K562 (cell line): ENCODE measurements around the gene CNTNAP4. TPM values are rescaled to one million over a fixed set of nuclear protein-coding genes. Genes with fewer than 3 reads are reported as not detected.

Experiments used
- ATAC-seq: fragments of 200-7000 bp; cut with Tn5 transposase; 3 replicates; pipeline ENCODE4 v1.9.1; 2020; ENCODE audit warnings: moderate library complexity
- BruUV-seq: library from RNA; stranded (reverse); fragments of 400-500 nt; replicated peaks from 2 replicates; lab custom pipeline; 2021; lab: Mats Ljungman, UMichigan
- CTCF ChIA-PET: fragments of 300-600 bp; formaldehyde crosslinking; extraction: SDS; loops from one replicate; lab custom pipeline; 2021; ENCODE audit warnings: low intra/inter-chr PET ratio; lab: Yijun Ruan, JAX
- POLR2A ChIA-PET: fragments of 300-600, 350-650 bp; sonication (Branson Sonifier 250); formaldehyde crosslinking; extraction: SDS; loops from one replicate; lab custom pipeline; 2021; ENCODE audit warnings: antibody characterized with exemption, inconsistent platforms; lab: Yijun Ruan, JAX
- DNase-seq, 4 experiments: peaks; one replicate each; pipeline versions ENCODE4 v3.0.0 to v3.0.0-alpha.2; 2011 to 2018; ENCODE audit warnings: low spot score in 3 of 4, mixed read lengths in 3 of 4; ENCODE audit errors: extremely low read depth in 1 of 4
- FAIRE-seq: peaks from 2 replicates; lab custom pipeline; 2011; peaks lifted over from hg19 to GRCh38; lab: Jason Lieb, UNC
- H2AFZ ChIP-seq: 2 replicates; pipeline ENCODE4 v1.6.0; 2011; ENCODE audit warnings: low read depth, low read length, control low read depth, inconsistent platforms
- H3K27ac ChIP-seq: fragments of 200-600 bp; 3 replicates; pipeline ENCODE4 v1.8.0; 2011; ENCODE audit warnings: low read depth, mild to moderate bottlenecking, control low read depth, inconsistent platforms, low read length, moderate library complexity, mixed read lengths; ENCODE audit errors: extremely low read depth
- H3K27me3 ChIP-seq, 2 experiments: fragments of 300-600 bp in 1 of 2; 2 replicates in 1 of 2; 3 replicates in 1 of 2; pipeline versions ENCODE4 v1.6.0 to v1.8.0; 2011; ENCODE audit warnings: inconsistent platforms in 2 of 2, low read length in 2 of 2, mild to moderate bottlenecking in 1 of 2, mixed read lengths in 1 of 2, moderate library complexity in 1 of 2; ENCODE audit not compliant: control insufficient read depth in 2 of 2, insufficient read depth in 2 of 2
- H3K36me3 ChIP-seq: fragments of 300-600 bp; 3 replicates; pipeline ENCODE4 v1.8.0; 2011; ENCODE audit warnings: mild to moderate bottlenecking, low read length, inconsistent platforms; ENCODE audit not compliant: control insufficient read depth, insufficient read depth
- H3K4me1 ChIP-seq, 2 experiments: fragments of 200-600 bp in 1 of 2; replicated peaks in 1 of 2; 2 replicates in 1 of 2; 3 replicates in 1 of 2; pipeline versions ENCODE4 v1.5.1 to v1.8.0; 2011; ENCODE audit warnings: inconsistent platforms in 2 of 2, low read length in 2 of 2, mild to moderate bottlenecking in 1 of 2, mixed read lengths in 1 of 2, moderate library complexity in 1 of 2; ENCODE audit not compliant: control insufficient read depth in 2 of 2, insufficient read depth in 2 of 2
- H3K4me2 ChIP-seq: 2 replicates; pipeline ENCODE4 v1.6.1; 2011; ENCODE audit warnings: low read length, control low read depth, inconsistent platforms, mixed read lengths; ENCODE audit not compliant: insufficient read depth
- H3K4me3 ChIP-seq: fragments of 200-600 bp; sonication (generic), shearing (Covaris generic); 2 replicates; pipeline ENCODE4 v1.5.1; 2016; ENCODE audit warnings: control low read depth, inconsistent platforms
- H3K79me2 ChIP-seq: fragments of 200-600 bp; 3 replicates; pipeline ENCODE4 v1.8.0; 2011; ENCODE audit warnings: low read length, inconsistent platforms; ENCODE audit not compliant: control insufficient read depth, insufficient read depth
- H3K9ac ChIP-seq, 2 experiments: 2 replicates each; pipeline versions ENCODE4 v1.6.0 to v1.6.1; 2011; ENCODE audit warnings: low read depth in 2 of 2, low read length in 2 of 2, control low read depth in 1 of 2, inconsistent platforms in 1 of 2, mild to moderate bottlenecking in 1 of 2, mixed read lengths in 1 of 2; ENCODE audit not compliant: insufficient read depth in 1 of 2
- H3K9me1 ChIP-seq: one replicate; pipeline ENCODE4 v1.6.0; 2011; ENCODE audit warnings: inconsistent platforms, mild to moderate bottlenecking, low read length, moderate library complexity; ENCODE audit not compliant: control insufficient read depth, insufficient read depth
- H3K9me3 ChIP-seq: replicated peaks from 2 replicates; pipeline ENCODE4 v1.5.1; 2011; ENCODE audit warnings: low read depth, low read length, inconsistent platforms; ENCODE audit not compliant: control insufficient read depth, insufficient read depth
- H4K20me1 ChIP-seq: replicated peaks from 2 replicates; pipeline ENCODE4 v1.6.1; 2011; ENCODE audit warnings: low read length, inconsistent platforms, mixed read lengths; ENCODE audit not compliant: control insufficient read depth, insufficient read depth
- ARNT ChIP-seq, 2 experiments: fragments of 450-650 bp; IDR thresholded peaks; 2 replicates each; pipeline ENCODE4 v1.6.1; 2016; ENCODE audit warnings: mild to moderate bottlenecking in 1 of 2
- CREBBP ChIP-seq: IDR thresholded peaks from one replicate; pipeline ENCODE4 v1.6.1; 2012; ENCODE audit warnings: low read depth, mild to moderate bottlenecking, control low read depth, inconsistent platforms, low read length
- DACH1 ChIP-seq: fragments of 450-650 bp; IDR thresholded peaks from 2 replicates; pipeline ENCODE4 v1.6.1; 2018; ENCODE audit not compliant: partially characterized antibody
- HNRNPH1 ChIP-seq: fragments of 200-400 bp; formaldehyde crosslinking; optimal IDR thresholded peaks from 2 replicates; pipeline ENCODE3; 2017; ENCODE audit warnings: low read depth, mild to moderate bottlenecking, low read length, moderate library complexity
- LEF1 ChIP-seq: fragments of 450-650 bp; IDR thresholded peaks from 2 replicates; pipeline ENCODE4 v1.6.1; 2016; ENCODE audit warnings: mild to moderate bottlenecking
- POLR3A ChIP-seq: IDR thresholded peaks from 2 replicates; pipeline ENCODE4 v1.6.1; 2011; ENCODE audit warnings: borderline replicate concordance, mild to moderate bottlenecking, moderate library complexity; ENCODE audit not compliant: insufficient read length, insufficient read depth; ENCODE audit errors: extremely low read depth
- POLR3G ChIP-seq: IDR thresholded peaks from 2 replicates; pipeline ENCODE4 v1.6.1; 2011; ENCODE audit not compliant: insufficient read length, insufficient replicate concordance; ENCODE audit errors: extremely low read depth
- RFX5 ChIP-seq: IDR thresholded peaks from 2 replicates; pipeline ENCODE4 v1.6.1; 2011; ENCODE audit warnings: low read depth, mild to moderate bottlenecking, improper control_type of control experiment, low read length
- SAFB ChIP-seq: fragments of 200-400 bp; formaldehyde crosslinking; IDR thresholded peaks from 2 replicates; pipeline ENCODE4 v1.6.1; 2017; ENCODE audit warnings: low read depth, low read length, borderline replicate concordance
- SMAD4 ChIP-seq: fragments of 250-450 bp; sonication (Bioruptor Pico); conservative IDR thresholded peaks from 2 replicates; pipeline ENCODE4 v1.8.0; 2021; ENCODE audit warnings: inconsistent platforms, mild to moderate bottlenecking, moderate library complexity
- TRIM28 ChIP-seq: fragments of 450-650 bp; IDR thresholded peaks from 2 replicates; pipeline ENCODE4 v1.6.1; 2017
- WGBS: fragments of 100-300 bp; shearing (Covaris generic); methylation state at CpG from one replicate; pipeline ENCODE4 v1.1.6; 2016; ENCODE audit warnings: low coverage, mixed read lengths; ENCODE audit not compliant: insufficient coverage; ENCODE audit errors: missing lambda C conversion rate; 5-methylcytosine and 5-hydroxymethylcytosine counted together
- in situ Hi-C: fragments of 300-500 bp; cut with MboI; formaldehyde crosslinking; loops from 4 replicates; pipeline ENCODE4 v1.15.0; 2018; ENCODE audit warnings: inconsistent platforms, mixed read lengths
- intact Hi-C: fragments of 100-400 bp; cut with micrococcal nuclease; formaldehyde crosslinking; loops from 2 replicates; pipeline ENCODE4 v1.14.2; 2022
- polyA plus RNA-seq, 8 experiments: library from polyadenylated mRNA; depleted of rRNA in 4 of 8; stranded (reverse) in 5 of 8; unstranded in 3 of 8; fragments of >200 nt; fragmentation: Nextera tagmentation in 2 of 8; fragmentation: Illumina TruSeq in 1 of 8; extraction: Ambion mirVana in 2 of 8; extraction: Trizol in 1 of 8; gene quantifications; 2 replicates each; pipeline versions ENCODE4 v1.2.1 to v1.2.3, GENCODE V29; 2011 to 2014; ENCODE audit warnings: inconsistent platforms in 1 of 8, missing spikeins in 1 of 8
- total RNA-seq, 7 experiments: library from RNA; depleted of rRNA in 6 of 7; stranded (reverse); fragments of >200 nt in 6 of 7; fragmentation: Illumina TruSeq in 2 of 7; extraction: Trizol in 2 of 7; gene quantifications; 2 replicates each; pipeline versions ENCODE4 v1.2.1 to v1.2.3, GENCODE V29; 2011 to 2021; ENCODE audit warnings: low replicate concordance in 1 of 7
- TF ChIP-seq, protein P1 (sequence below): sonication (generic); formaldehyde crosslinking; IDR thresholded peaks from 2 replicates; pipeline ENCODE4 v1.8.1; 2022; ENCODE audit warnings: missing genetic modification reagents

The CNTNAP4 gene
- total and polyA plus RNA-seq, 9 of the 15 experiments (the other 6 are each of a cell fraction or from before 2014, with no cell fraction given), result not detected

GRCh38 chr16:76237471-76237870 lies 39.7 kb upstream of the CNTNAP4 start:
- Histone ChIP-seq H2AFZ (no peak overlapping the region), H3K27ac (no peak overlapping the region), H3K9ac (no peak overlapping the region), H3K9me3 (no peaks in the 10 kb centered on the region), H3K4me1 (no peaks in the 10 kb centered on the region), H4K20me1 (no peaks in the 10 kb centered on the region), H3K9me1 (no peaks in the 10 kb centered on the region), H3K79me2 (no peaks in the 10 kb centered on the region), H3K4me3 (no peak overlapping the region), H3K4me2 (no peak overlapping the region), H3K36me3 (no peaks in the 10 kb centered on the region), H3K27me3 (no peaks in the 10 kb centered on the region)
- POLR2A ChIA-PET, result no interaction called here
- in situ Hi-C loops (no loop called here), intact Hi-C loops (no loop called here)
- CTCF ChIA-PET, result no interaction called here
- FAIRE-seq (no peak), DNase-seq (no peak), ATAC-seq (no peak)
- no TSS peak for BruUV-seq
- TF ChIP-seq HNRNPH1, result no peak
- TF ChIP-seq CREBBP, result no peak
- TF ChIP-seq LEF1, result no peak
- no peak for TF ChIP-seq RFX5
- TF ChIP-seq DACH1, result no peak
- no peak for TF ChIP-seq POLR3G
- no peak for TF ChIP-seq POLR3A
- TF ChIP-seq ARNT (IDR thresholded peaks at IDR 0.05), result no peak
- no peak for TF ChIP-seq TRIM28
- no peak for TF ChIP-seq SAFB
- TF ChIP-seq SMAD4 (CRISPR knock-in tag), result no peak
- TF ChIP-seq, protein P1, sequence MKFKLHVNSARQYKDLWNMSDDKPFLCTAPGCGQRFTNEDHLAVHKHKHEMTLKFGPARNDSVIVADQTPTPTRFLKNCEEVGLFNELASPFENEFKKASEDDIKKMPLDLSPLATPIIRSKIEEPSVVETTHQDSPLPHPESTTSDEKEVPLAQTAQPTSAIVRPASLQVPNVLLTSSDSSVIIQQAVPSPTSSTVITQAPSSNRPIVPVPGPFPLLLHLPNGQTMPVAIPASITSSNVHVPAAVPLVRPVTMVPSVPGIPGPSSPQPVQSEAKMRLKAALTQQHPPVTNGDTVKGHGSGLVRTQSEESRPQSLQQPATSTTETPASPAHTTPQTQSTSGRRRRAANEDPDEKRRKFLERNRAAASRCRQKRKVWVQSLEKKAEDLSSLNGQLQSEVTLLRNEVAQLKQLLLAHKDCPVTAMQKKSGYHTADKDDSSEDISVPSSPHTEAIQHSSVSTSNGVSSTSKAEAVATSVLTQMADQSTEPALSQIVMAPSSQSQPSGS (CRISPR knock-in tag), result no peak
- WGBS, result 0% methylated on average over 2 of the region's 2 CpGs
